Left ventricle myocardium inferior (tissue), 1 donor: ENCODE results near the gene DSCAML1. TPM values are rescaled to one million over a fixed set of nuclear protein-coding genes. Genes with fewer than 3 reads are reported as not detected.

Experiments used
- DNase-seq: peaks from one replicate; pipeline ENCODE4 v3.0.0-alpha.2; 2020
- H3K27ac ChIP-seq: fragments of 200-600 bp; replicated peaks from 2 replicates; pipeline ENCODE4 v1.8.0; 2021
- H3K27me3 ChIP-seq: fragments of 200-600 bp; 2 replicates; pipeline ENCODE4 v1.8.0; 2021; ENCODE audit warnings: low read depth
- H3K36me3 ChIP-seq: fragments of 200-600 bp; 2 replicates; pipeline ENCODE4 v1.8.0; 2021
- H3K4me1 ChIP-seq: fragments of 200-600 bp; 2 replicates; pipeline ENCODE4 v1.8.0; 2021
- H3K4me3 ChIP-seq: fragments of 200-600 bp; 2 replicates; pipeline ENCODE4 v1.8.0; 2021; ENCODE audit warnings: mild to moderate bottlenecking, moderate library complexity
- H3K9me3 ChIP-seq: fragments of 200-600 bp; replicated peaks from 2 replicates; pipeline ENCODE4 v1.8.0; 2021
- CTCF ChIP-seq: fragments of 200-600 bp; IDR thresholded peaks from 2 replicates; pipeline ENCODE4 v1.8.0; 2021; ENCODE audit warnings: antibody characterized with exemption, mild to moderate bottlenecking, borderline replicate concordance
- intact Hi-C: fragments of 100-400 bp; cut with micrococcal nuclease; formaldehyde crosslinking; loops from one replicate; pipeline ENCODE4 v1.11.0; 2022
- total RNA-seq: library from RNA; stranded (reverse); fragmentation: NEBNext Ultra II Directional; extraction: Animal tissue kit (Norgen Biotek cat#: 25700); gene quantifications from one replicate; pipeline ENCODE4 v1.2.1, GENCODE V29; 2021
- donor health status: DM: no; HTN: yes; CAD: no; lungs with severe emphysema.

Gene DSCAML1
- total RNA-seq, 1 donor from 2014 or later, result 0.19 TPM

GRCh38 chr11:117454564-117454917 is 342.5 kb downstream of the DSCAML1 start:
- Histone ChIP-seq H3K4me1 (no peaks in the 10 kb centered on the region), H3K27me3 (no peaks in the 10 kb centered on the region), H3K9me3 (peaks cover 32% of the 10 kb centered on the region), H3K4me3 (no peak overlapping the region), H3K36me3 (peaks cover 24% of the 10 kb centered on the region), H3K27ac (no peak overlapping the region)
- intact Hi-C loops, result no loop called here
- no peak for DNase-seq
- TF ChIP-seq CTCF, result no peak

- peaks cover 24% of the 10 kb centered on the region for H3K36me3 ChIP-seq
- H3K9me3 ChIP-seq, result peaks cover 32% of the 10 kb centered on the region
- H3K27ac ChIP-seq, result no peak overlapping the region
- TF ChIP-seq CTCF, result no peak
- DNase-seq, result no peak
- H3K4me1 ChIP-seq, result no peaks in the 10 kb centered on the region
- intact Hi-C loops, result no loop called here
- no peaks in the 10 kb centered on the region for H3K27me3 ChIP-seq
- no peak overlapping the region for H3K4me3 ChIP-seq
Measured at GRCh38 chr11:117453886-117454563, 343.0 kb downstream of the DSCAML1 start.

DNA sequence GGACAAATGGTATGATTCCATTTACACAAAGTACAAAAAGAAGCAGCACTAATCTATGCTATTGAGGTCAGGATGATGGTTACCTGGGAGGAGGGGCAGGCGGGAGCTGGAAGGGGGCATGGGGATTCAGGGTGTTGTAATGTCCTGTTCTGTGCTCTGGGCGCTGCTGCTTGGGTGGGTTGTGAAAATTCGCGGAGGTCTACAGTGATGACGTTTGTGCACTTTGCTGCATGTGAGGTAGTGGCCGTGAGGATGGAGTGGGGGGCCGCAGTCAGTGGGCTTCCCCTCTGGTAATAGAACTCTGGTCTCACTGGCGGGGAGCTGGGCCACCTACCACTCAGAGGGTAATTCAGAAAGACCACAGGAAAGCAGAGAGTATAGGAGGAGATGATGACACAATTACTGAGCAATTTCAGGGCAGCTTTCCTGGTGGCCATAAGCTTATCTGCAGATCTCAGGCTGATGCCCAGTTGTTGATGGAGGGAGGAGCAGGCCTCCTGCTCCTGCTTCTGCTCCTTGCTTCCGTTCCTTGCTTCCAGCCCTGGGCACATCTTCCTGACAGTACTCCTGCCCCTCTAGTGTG is 347.8 kb downstream of the DSCAML1 start:
- intact Hi-C loops, result loop anchor here (5.0 kb wide), 1 partner anchor 358 kb away; no protein-coding TSS in a partner anchor
- H3K27me3 ChIP-seq, result peaks cover 3% of the 10 kb centered on the region
- H3K4me1 ChIP-seq, result no peaks in the 10 kb centered on the region
- no peak for TF ChIP-seq CTCF
- no peak for DNase-seq
- H3K27ac ChIP-seq, result no peak overlapping the region
- no peak overlapping the region for H3K4me3 ChIP-seq
- H3K9me3 ChIP-seq, result peaks cover 20% of the 10 kb centered on the region
- H3K36me3 ChIP-seq, result peaks cover 6% of the 10 kb centered on the region

DNA sequence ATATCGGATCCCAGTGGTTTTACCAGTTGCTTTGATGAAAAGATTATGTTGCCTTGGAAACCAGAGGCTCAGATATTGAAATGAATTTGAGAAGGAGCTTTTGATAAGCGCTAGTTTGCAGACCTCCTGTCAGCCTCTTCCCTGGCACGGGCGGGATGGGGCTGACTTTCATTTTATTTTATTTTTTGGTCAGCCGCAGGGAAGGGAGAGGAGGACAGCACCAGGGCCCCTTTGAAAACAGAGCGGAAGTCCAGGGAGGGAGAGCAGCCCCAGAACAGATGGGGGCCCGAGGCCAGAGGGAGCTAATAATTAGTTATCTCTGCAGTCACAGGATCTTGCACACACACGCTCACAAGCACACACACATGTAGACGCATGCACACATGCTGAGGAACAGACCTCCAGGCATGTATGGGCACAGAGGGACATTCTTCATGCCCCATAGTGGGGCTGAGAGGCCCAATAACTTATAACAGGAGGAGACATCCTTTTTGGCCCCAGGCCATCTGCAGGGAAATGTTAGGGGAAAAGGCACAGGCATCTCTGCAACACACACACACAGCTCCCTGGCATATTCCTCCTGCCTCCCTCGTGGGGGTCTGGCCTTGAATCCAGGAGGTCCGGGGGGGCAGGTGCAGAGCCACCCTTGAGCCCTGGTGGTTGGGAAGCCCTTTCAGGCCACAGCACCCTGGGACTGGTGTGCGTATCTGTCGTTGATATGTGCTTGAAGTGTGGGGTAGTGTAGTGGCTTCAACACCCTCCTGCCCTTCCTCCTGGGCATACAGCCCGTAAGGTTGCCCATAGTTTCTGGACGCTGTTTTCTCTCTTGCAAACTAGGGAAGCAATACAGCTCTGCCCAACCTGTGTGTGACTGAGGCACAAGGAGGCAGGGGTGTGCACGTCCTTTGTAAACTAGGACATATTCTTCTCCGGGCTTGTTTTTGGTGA is 352.0 kb downstream of the DSCAML1 start:
- H3K27ac ChIP-seq, result no peak overlapping the region
- DNase-seq, result no peak
- intact Hi-C loops, result loop anchor here (5.0 kb wide), 1 partner anchor 362 kb away; no protein-coding TSS in a partner anchor
- no peaks in the 10 kb centered on the region for H3K4me1 ChIP-seq
- no peaks in the 10 kb centered on the region for H3K9me3 ChIP-seq
- H3K27me3 ChIP-seq, result peaks cover 23% of the 10 kb centered on the region
- no peak overlapping the region for H3K4me3 ChIP-seq
- no peaks in the 10 kb centered on the region for H3K36me3 ChIP-seq
- TF ChIP-seq CTCF, result no peak

DNA sequence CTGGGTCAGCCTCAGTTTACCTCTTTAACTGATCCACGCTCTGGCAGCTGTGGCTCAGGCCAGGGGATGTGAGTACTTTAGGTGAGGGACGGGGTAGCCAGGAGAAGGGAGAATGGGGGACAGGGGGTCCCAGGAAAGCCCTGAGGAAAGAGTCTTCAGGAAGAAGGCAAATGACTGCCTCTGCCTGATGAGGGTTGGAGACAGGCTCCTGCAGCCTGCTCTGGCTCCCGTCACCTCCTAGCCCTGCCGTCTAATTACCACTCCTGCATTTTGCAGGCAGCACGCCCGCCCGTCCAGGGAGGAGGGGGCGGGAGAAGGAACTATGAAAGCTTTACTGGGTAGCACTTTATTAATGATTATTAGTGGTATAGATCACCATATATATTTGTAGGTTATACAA is 352.8 kb downstream of the DSCAML1 start:
- Histone ChIP-seq H3K9me3 (no peaks in the 10 kb centered on the region), H3K36me3 (no peaks in the 10 kb centered on the region), H3K4me1 (no peaks in the 10 kb centered on the region), H3K27me3 (peaks cover 23% of the 10 kb centered on the region), H3K27ac (no peak overlapping the region), H3K4me3 (no peak overlapping the region)
- TF ChIP-seq CTCF, result no peak
- DNase-seq, result no peak
- intact Hi-C loops, result no loop called here
